Neural cell (in vitro differentiated cells): Measurements from ENCODE around the gene DLD. TPM values are rescaled to one million over a fixed set of nuclear protein-coding genes. Genes with fewer than 3 reads are reported as not detected.

Experiments
- H2AFZ ChIP-seq: fragments of 200-600, 300-800 bp; sonication (generic), shearing (Covaris generic); 2 replicates; pipeline ENCODE4 v1.6.0; 2014; ENCODE audit warnings: low read depth, mild to moderate bottlenecking, antibody characterized with exemption, low read length, moderate library complexity
- H3F3A ChIP-seq: fragments of 200-600 bp; shearing (Covaris generic); 2 replicates; pipeline ENCODE4 v1.6.1; 2016; ENCODE audit warnings: mild to moderate bottlenecking, moderate library complexity, mixed read lengths, antibody characterized with exemption, low read length; ENCODE audit not compliant: insufficient read depth, poor library complexity, severe bottlenecking
- H3K27ac ChIP-seq: fragments of 200-600, 300-800 bp; sonication (generic), shearing (Covaris generic); 2 replicates; pipeline ENCODE4 v1.5.1; 2014; ENCODE audit warnings: mild to moderate bottlenecking, low read length, moderate library complexity
- H3K27me3 ChIP-seq: fragments of 300-800, 200-600 bp; sonication (generic), shearing (Covaris generic); 2 replicates; pipeline ENCODE4 v1.6.0; 2014; ENCODE audit warnings: mild to moderate bottlenecking, low read depth, low read length, moderate library complexity; ENCODE audit not compliant: insufficient read depth
- H3K36me3 ChIP-seq: fragments of 300-800, 200-600 bp; sonication (generic), shearing (Covaris generic); 2 replicates; pipeline ENCODE4 v1.5.1; 2014; ENCODE audit warnings: mild to moderate bottlenecking, antibody characterized with exemption, low read length, moderate library complexity; ENCODE audit not compliant: insufficient read depth
- H3K4me2 ChIP-seq: fragments of 300-800, 200-600 bp; sonication (generic), shearing (Covaris generic); 2 replicates; pipeline ENCODE4 v1.6.0; 2014; ENCODE audit warnings: mild to moderate bottlenecking, low read length
- H3K4me3 ChIP-seq: fragments of 300-800, 200-600 bp; sonication (generic), shearing (Covaris generic); 2 replicates; pipeline ENCODE4 v1.5.1; 2014; ENCODE audit warnings: mild to moderate bottlenecking, low read length, moderate library complexity
- H3K79me2 ChIP-seq: fragments of 200-600 bp; shearing (Covaris generic); replicated peaks from 2 replicates; pipeline ENCODE4 v1.6.0; 2014; ENCODE audit warnings: mild to moderate bottlenecking, low read length, moderate library complexity; ENCODE audit not compliant: insufficient read depth
- H3K9ac ChIP-seq: fragments of 300-800, 200-600 bp; sonication (generic), shearing (Covaris generic); 2 replicates; pipeline ENCODE4 v1.6.1; 2016; ENCODE audit warnings: mild to moderate bottlenecking, low read length, mixed read lengths
- H3K9me2 ChIP-seq: fragments of 200-600 bp; shearing (Covaris generic); 2 replicates; pipeline ENCODE4 v1.6.1; 2016; ENCODE audit warnings: mild to moderate bottlenecking, low read length, mixed read lengths; ENCODE audit not compliant: insufficient read depth
- H3K9me3 ChIP-seq: fragments of 200-600, 300-800 bp; sonication (generic), shearing (Covaris generic); 2 replicates; pipeline ENCODE4 v1.6.1; 2016; ENCODE audit warnings: mild to moderate bottlenecking, mixed run types, low read length, moderate library complexity, mixed read lengths
- H4K20me1 ChIP-seq: fragments of 200-600 bp; shearing (Covaris generic); 2 replicates; pipeline ENCODE4 v1.6.1; 2016; ENCODE audit warnings: mild to moderate bottlenecking, mixed run types; ENCODE audit not compliant: insufficient read depth
- CTCF ChIP-seq: fragments of 450-650 bp; IDR thresholded peaks from 2 replicates; pipeline ENCODE4 v1.5.1; 2014; ENCODE audit warnings: antibody characterized with exemption, mild to moderate bottlenecking, moderate library complexity; ENCODE audit not compliant: poor library complexity, severe bottlenecking
- EP300 ChIP-seq: fragments of 450-650 bp; conservative IDR thresholded peaks from 2 replicates; pipeline ENCODE4 v1.6.1; 2014; ENCODE audit warnings: antibody characterized with exemption, mild to moderate bottlenecking, moderate library complexity; ENCODE audit not compliant: poor library complexity, severe bottlenecking
- EZH2 ChIP-seq: fragments of 200-600, 300-800 bp; shearing (Covaris generic), sonication (generic); IDR thresholded peaks from 2 replicates; pipeline ENCODE4 v1.6.1; 2014; ENCODE audit warnings: antibody characterized with exemption, low read length, borderline replicate concordance, mild to moderate bottlenecking; ENCODE audit not compliant: insufficient read depth, poor library complexity, severe bottlenecking
- MXI1 ChIP-seq: fragments of 450-650 bp; conservative IDR thresholded peaks from 2 replicates; pipeline ENCODE4 v1.6.1; 2014; ENCODE audit warnings: antibody characterized with exemption, mild to moderate bottlenecking; ENCODE audit not compliant: poor library complexity, severe bottlenecking
- POLR2AphosphoS5 ChIP-seq: IDR thresholded peaks from 2 replicates; pipeline ENCODE4 v1.6.1; 2012
- RAD21 ChIP-seq: fragments of 450-650 bp; conservative IDR thresholded peaks from 2 replicates; pipeline ENCODE4 v1.6.1; 2014; ENCODE audit warnings: antibody characterized with exemption, mild to moderate bottlenecking, moderate library complexity
- REST ChIP-seq: IDR thresholded peaks from 2 replicates; pipeline ENCODE4 v1.6.1; 2012; ENCODE audit warnings: borderline replicate concordance
- SMC3 ChIP-seq: fragments of 450-650 bp; conservative IDR thresholded peaks from 2 replicates; pipeline ENCODE4 v1.6.1; 2014; ENCODE audit warnings: antibody characterized with exemption, mild to moderate bottlenecking, moderate library complexity; ENCODE audit not compliant: poor library complexity
- TAF1 ChIP-seq: IDR thresholded peaks from 2 replicates; pipeline ENCODE4 v1.6.1; 2012; ENCODE audit warnings: low read depth
- polyA plus RNA-seq: library from polyadenylated mRNA; depleted of rRNA; stranded (reverse); fragments of >200 nt; gene quantifications from 2 replicates; pipeline ENCODE4 v1.2.3, GENCODE V29; 2014

The DLD gene
- polyA plus RNA-seq, 1 donor from 2014 or later: 214 TPM

- H3K9me2 ChIP-seq: no peaks in the 10 kb centered on the region
- no peaks in the 10 kb centered on the region for H3K79me2 ChIP-seq
- no peak overlapping the region for H3K27ac ChIP-seq
- no peak overlapping the region for H3K4me3 ChIP-seq
- TF ChIP-seq REST (no peak), SMC3 (no peak), RAD21 (no peak), EP300 (no peak), POLR2AphosphoS5 (no peak), TAF1 (no peak), CTCF (no peak), MXI1 (no peak), EZH2 (no peak)
- H3K9me3 ChIP-seq: no peaks in the 10 kb centered on the region
- no peaks in the 10 kb centered on the region for H3K27me3 ChIP-seq
- H3K36me3 ChIP-seq: no peaks in the 10 kb centered on the region
- no peak overlapping the region for H2AFZ ChIP-seq
- H4K20me1 ChIP-seq: no peaks in the 10 kb centered on the region
- H3K9ac ChIP-seq: no peak overlapping the region
- no peaks in the 10 kb centered on the region for H3F3A ChIP-seq
- H3K4me2 ChIP-seq: no peak overlapping the region
Measured at GRCh38 chr7:107946881-107947280, 55.9 kb downstream of the DLD start.

GRCh38 chr7:107948645-107949442, 57.9 kb downstream of the DLD start:
- Histone ChIP-seq H3K9ac (no peak overlapping the region), H3K4me3 (no peak overlapping the region), H3K27ac (no peak overlapping the region), H3K79me2 (no peaks in the 10 kb centered on the region), H3K36me3 (no peaks in the 10 kb centered on the region), H3K9me2 (no peaks in the 10 kb centered on the region), H3K4me2 (no peak overlapping the region), H3K9me3 (no peaks in the 10 kb centered on the region), H2AFZ (no peak overlapping the region), H3K27me3 (no peaks in the 10 kb centered on the region), H4K20me1 (no peaks in the 10 kb centered on the region), H3F3A (no peaks in the 10 kb centered on the region)
- no peak for TF ChIP-seq SMC3
- TF ChIP-seq CTCF: no peak
- TF ChIP-seq EP300: no peak
- TF ChIP-seq MXI1: no peak
- no peak for TF ChIP-seq TAF1
- no peak for TF ChIP-seq REST
